HepG2 (cell line): ENCODE results near the gene MMS19. TPM values are rescaled to one million over a fixed set of nuclear protein-coding genes. Genes with fewer than 3 reads are reported as not detected.

Source experiments
- ERF ChIP-seq: IDR thresholded peaks from 2 replicates; pipeline ENCODE4 v1.6.1; 2018; ENCODE audit warnings: missing biosample characterization, missing genetic modification reagents
- HMG20A ChIP-seq: IDR thresholded peaks from 2 replicates; pipeline ENCODE4 v1.6.1; 2016; ENCODE audit warnings: borderline replicate concordance
- HMGXB3 ChIP-seq: sonication (generic); formaldehyde crosslinking; IDR thresholded peaks from 2 replicates; pipeline ENCODE4 v1.4.0; 2020; ENCODE audit warnings: missing genetic modification reagents, borderline replicate concordance
- ISL2 ChIP-seq: sonication (generic); formaldehyde crosslinking; IDR thresholded peaks from 2 replicates; pipeline ENCODE4 v1.5.0; 2020; ENCODE audit warnings: missing genetic modification reagents
- NCOA2 ChIP-seq: sonication (generic); formaldehyde crosslinking; IDR thresholded peaks from 2 replicates; pipeline ENCODE4 v1.8.0; 2022; ENCODE audit warnings: inconsistent platforms
- RBFOX2 ChIP-seq: fragments of 200-400 bp; formaldehyde crosslinking; IDR thresholded peaks from 2 replicates; pipeline ENCODE4 v1.6.1; 2017; ENCODE audit warnings: low read depth, mild to moderate bottlenecking, low read length
- RELA ChIP-seq: sonication (generic); formaldehyde crosslinking; IDR thresholded peaks from 2 replicates; pipeline ENCODE4 v1.4.0; 2020; ENCODE audit warnings: missing genetic modification reagents
- ZBTB34 ChIP-seq: sonication (generic); formaldehyde crosslinking; IDR thresholded peaks from 2 replicates; pipeline ENCODE4 v1.8.0; 2022; ENCODE audit warnings: mild to moderate bottlenecking, missing genetic modification reagents
- ZFP37 ChIP-seq: sonication (generic); formaldehyde crosslinking; IDR thresholded peaks from 2 replicates; pipeline ENCODE4 v1.4.0; 2020; ENCODE audit warnings: missing genetic modification reagents, borderline replicate concordance
- ZNF251 ChIP-seq: sonication (generic); formaldehyde crosslinking; IDR thresholded peaks from 2 replicates; pipeline ENCODE4 v1.9.0; 2021; ENCODE audit warnings: mild to moderate bottlenecking, missing genetic modification reagents
- ZNF260 ChIP-seq: sonication (generic); formaldehyde crosslinking; IDR thresholded peaks from 2 replicates; pipeline ENCODE4 v1.4.0; 2020; ENCODE audit warnings: missing genetic modification reagents, low read depth, mild to moderate bottlenecking, borderline replicate concordance
- ZNF414 ChIP-seq: sonication (generic); formaldehyde crosslinking; IDR thresholded peaks from 2 replicates; pipeline ENCODE4 v1.5.0; 2020; ENCODE audit warnings: missing genetic modification reagents
- ZNF570 ChIP-seq: sonication (generic); formaldehyde crosslinking; IDR thresholded peaks from 2 replicates; pipeline ENCODE4 v1.4.0; 2020; ENCODE audit warnings: mild to moderate bottlenecking, missing genetic modification reagents, borderline replicate concordance
- ZNF609 ChIP-seq: sonication (generic); formaldehyde crosslinking; IDR thresholded peaks from 2 replicates; pipeline ENCODE4 v1.4.0; 2020; ENCODE audit warnings: mild to moderate bottlenecking, missing genetic modification reagents, borderline replicate concordance
- ZNF652 ChIP-seq: IDR thresholded peaks from 2 replicates; pipeline ENCODE4 v1.6.1; 2016; ENCODE audit warnings: low read depth, borderline replicate concordance
- ZNF704 ChIP-seq: sonication (generic); formaldehyde crosslinking; IDR thresholded peaks from 2 replicates; pipeline ENCODE4 v1.8.1; 2023; ENCODE audit warnings: mild to moderate bottlenecking, inconsistent platforms, moderate library complexity, missing genetic modification reagents, borderline replicate concordance
- polyA plus RNA-seq, 8 experiments: library from polyadenylated mRNA; depleted of rRNA in 3 of 8; stranded (reverse) in 7 of 8; unstranded in 1 of 8; fragments of >200 nt; fragmentation: Illumina TruSeq in 4 of 8; extraction: Trizol in 4 of 8; gene quantifications; 2 replicates each; pipeline versions ENCODE4 v1.2.1 to v1.2.3, GENCODE V29; 2011 to 2016; ENCODE audit warnings: low read depth in 4 of 8, missing spikeins in 1 of 8, mixed read lengths in 1 of 8; ENCODE audit not compliant: insufficient read depth in 1 of 8
- total RNA-seq, 5 experiments: library from RNA; depleted of rRNA; stranded (reverse); fragments of >200 nt; fragmentation: Illumina TruSeq; extraction: Trizol; gene quantifications; 2 replicates each; pipeline ENCODE4 v1.2.3, GENCODE V29; 2016; ENCODE audit warnings: low read depth in 1 of 5

MMS19 gene
- total and polyA plus RNA-seq, 2 of the 13 experiments (the other 11 are each of a cell fraction or from before 2014, with no cell fraction given), result 76.4 to 107 TPM

- TF ChIP-seq HMGXB3 (peak; percentile 67; the same call in 1 of the 2 replicates), RELA (CRISPR knock-in tag) (no peak), ZNF704 (CRISPR knock-in tag) (no peak), ERF (CRISPR knock-in tag) (peak; percentile 16; the same call in 1 of the 2 replicates), ZNF260 (no peak), ZFP37 (no peak; the same call in 1 of the 2 replicates), ZNF251 (CRISPR knock-in tag) (no peak), ZNF570 (CRISPR knock-in tag) (no peak), HMG20A (no peak), ZNF609 (no peak; the same call in 1 of the 2 replicates), RBFOX2 (no peak), NCOA2 (CRISPR knock-in tag) (no peak), ZNF414 (CRISPR knock-in tag) (peak; percentile 59; the same call in 1 of the 2 replicates), ZNF652 (CRISPR knock-in tag) (no peak), ISL2 (CRISPR knock-in tag) (no peak; the same call in 1 of the 2 replicates), ZBTB34 (CRISPR knock-in tag) (0 out of 2 replicates have a peak, but pooled peaks have one; percentile 53)
Observed at GRCh38 chr10:97497572-97498075, 598 bp downstream of the MMS19 start (continued).
